GM21737 (cell line): Measurements from ENCODE around the gene ZNF423.
"Not testable (repeated sequence)": the region's sequence is repeated elsewhere in the genome, so short reads cannot be mapped to it uniquely, and the experiment has no call there.

Experiments
- ATAC-seq: cut with Tn5 transposase; IDR thresholded peaks from one replicate; pipeline ENCODE4 v1.9.1; 2021; ENCODE audit warnings: mild to moderate bottlenecking, moderate library complexity; ENCODE audit not compliant: unreplicated experiment

The ZNF423 gene

DNA sequence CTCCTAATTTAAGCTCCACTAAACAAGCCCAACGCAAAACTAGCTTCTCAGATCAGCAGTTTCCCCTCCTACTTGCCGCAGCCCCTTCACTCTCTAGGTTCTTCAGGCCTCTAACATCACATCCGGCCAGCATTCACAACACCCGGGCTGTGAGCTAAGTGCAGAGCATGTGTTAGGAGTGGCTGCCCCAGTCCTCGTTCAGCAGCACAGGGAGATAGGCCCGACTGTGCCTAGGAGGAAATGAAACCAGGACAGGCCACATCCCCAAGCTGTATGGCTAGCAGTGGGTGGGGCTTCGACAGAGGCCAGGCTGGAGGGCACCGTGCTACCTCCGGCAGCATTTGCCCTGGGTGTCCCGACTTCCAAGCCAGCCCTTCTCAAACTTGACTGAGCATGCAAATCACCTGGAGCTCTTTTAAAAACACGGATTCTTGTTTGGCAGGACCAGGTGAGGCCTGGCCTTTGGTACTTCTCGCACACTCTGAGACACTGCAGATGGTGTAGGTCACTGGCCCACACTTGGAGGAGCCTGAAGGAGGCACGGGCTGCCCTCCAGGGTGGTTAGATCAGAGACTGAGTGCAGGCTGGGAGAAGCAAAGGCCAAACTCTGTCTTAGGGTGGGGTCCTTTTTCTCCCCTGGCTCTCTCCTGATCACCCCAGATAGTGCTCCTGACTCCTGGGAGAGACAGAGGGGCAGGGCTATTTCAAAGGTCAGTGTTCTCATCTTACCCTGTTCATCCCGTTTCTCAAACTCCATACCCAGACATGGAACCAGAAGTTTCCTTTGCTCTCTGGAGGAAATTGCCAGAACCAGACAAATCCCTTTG is 280.4 kb downstream of the ZNF423 start:
- ATAC-seq, result peak; percentile 94

DNA sequence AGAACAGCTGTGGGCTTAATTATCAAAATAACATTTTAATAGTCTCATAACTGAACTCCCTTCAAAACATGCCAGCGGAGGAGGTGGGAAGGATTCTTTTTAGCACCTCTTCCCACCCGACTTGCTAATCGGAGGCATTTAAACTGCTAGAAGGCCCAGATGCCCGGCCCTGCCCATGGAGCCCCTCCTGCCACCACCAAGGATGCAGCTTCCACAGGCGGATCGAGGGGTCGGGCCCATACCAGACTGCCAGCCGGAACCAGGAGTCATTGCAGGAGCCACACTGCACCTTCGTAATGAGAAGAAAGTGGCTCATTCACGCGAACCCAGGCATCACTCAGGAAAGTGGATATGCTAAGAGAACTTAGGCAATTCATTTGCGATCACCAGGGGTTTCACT is 281.1 kb downstream of the ZNF423 start:
- ATAC-seq, result no peak

DNA sequence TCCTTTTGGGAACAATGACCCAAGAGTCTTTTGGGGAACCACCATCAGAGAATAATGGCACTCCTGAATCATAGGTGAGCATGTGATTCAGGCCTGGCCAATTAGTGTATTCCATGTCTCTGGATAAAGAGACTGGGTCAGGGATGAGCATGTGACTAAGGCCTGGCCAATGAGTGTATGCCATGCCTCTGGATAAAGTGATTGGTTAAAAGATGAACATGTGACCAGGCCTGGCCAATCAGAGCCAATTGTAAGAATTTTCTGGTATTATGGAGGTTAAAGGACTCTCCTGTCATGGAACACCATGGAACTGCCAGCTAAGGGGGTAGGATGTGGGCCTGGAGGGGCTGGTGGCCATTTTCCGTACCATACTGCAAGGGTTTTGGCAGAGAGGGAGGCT is 288.0 kb downstream of the ZNF423 start:
- ATAC-seq, result no peak

DNA sequence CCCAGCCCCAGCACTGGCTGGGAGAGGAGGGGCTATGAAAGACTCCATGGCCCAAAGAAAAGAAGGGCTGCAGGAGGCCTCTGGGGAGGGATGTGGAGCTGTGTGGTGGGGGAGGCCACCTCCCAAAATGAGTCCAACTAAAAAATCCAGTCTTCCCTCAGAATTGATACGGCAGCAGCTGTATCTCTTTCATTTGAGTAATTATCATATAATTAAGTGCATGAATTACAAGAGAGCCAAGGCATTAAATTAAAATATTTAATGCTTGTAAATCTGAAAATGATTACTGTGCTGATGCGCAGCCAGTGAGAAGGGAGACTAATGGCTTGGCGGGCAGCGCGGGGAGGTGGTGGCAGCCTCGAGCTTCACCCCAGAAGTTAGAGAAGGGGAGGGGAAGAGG is 289.5 kb downstream of the ZNF423 start:
- no peak for ATAC-seq

DNA sequence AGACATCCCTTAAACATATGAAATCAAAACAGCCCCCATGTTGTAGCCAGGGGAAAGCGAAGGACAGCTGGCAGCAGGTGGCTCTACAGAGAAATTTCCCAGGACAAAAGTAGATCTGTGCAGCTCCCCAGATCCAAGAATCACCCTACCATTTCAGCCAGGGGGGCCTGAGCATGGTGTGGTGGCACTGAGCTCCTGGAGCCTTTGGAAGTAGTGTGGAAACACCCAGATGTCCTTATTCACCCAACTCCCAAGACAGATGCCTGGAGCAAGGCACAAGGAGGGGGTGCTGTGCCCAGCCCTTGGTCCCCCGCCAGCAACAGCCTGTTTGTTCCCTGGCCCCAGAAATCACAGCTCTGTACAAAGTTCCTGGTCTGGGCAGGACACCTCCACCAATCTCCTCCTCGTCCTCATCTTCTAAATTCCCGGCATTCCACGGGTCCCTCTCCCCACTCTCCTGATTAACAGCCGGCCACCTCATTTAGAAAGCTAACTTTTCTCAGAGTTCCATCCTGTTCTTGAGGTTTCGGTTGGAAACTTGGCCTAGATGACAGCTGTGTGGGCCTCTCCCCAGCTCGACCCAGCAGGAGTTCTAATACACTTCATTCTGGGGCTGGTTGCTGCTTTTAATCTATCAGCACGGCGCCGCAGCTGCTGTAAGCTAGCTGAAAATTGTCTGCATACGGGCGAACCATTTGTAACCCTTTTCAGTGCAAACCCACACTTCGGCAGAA is 291.2 kb downstream of the ZNF423 start:
- ATAC-seq, result no peak

DNA sequence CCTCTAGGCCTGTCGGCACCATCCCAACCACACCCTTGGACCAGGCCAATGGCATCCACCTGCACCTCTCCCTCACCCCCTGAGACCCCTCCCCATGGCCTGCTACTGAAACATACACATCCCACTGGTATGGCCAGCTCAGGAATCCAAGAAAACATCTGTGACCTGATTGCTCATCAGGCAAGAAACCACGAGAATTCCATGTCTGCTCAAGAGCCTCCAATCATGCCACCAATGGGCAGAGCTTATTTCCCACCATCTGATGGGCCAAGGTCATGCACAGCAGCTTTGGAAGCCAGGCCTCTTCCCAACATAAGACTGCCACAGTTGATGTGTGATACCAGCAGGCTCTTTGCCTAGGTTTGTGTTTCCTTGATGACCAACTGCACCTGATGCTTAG is 292.2 kb downstream of the ZNF423 start:
- ATAC-seq, result no peak

DNA sequence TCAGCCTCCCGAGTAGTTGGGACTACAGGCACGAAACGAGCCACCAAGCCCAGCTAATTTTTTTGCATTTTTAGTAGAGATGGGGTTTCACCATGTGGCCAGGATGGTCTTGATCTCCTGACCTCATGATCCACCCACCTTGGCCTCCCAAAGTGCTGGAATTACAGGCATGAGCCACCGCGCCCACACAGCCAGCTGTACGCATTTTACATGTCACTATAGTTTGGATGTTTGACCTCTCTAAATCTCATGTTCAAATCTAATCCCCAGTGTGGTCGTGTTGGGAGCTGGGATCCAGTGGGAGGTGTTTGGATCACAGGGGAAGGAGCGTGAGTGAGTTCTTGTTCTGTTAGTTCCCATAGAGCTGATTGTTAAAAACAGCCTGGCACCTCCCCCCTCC is 293.0 kb downstream of the ZNF423 start:
- ATAC-seq, result not testable (repeated sequence)

DNA sequence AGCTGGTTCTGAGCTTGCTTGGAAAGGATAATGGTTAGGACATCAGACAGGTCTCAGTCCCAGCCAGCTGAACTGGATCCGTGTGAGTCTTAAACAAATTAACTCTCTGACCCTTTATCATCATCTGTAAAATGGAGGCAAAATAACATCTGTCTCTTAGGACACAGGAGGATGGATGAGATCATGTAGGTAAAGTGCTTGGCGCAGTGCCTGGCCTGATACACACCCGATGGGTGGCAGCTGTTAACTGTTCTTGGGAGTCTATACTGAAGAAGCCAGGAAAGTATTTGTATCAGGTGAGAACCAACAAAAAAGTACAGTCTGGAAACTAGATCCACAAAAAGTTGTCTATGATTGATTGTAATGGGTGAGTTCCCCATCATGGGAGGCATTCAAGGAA is 293.7 kb downstream of the ZNF423 start:
- no peak for ATAC-seq

DNA sequence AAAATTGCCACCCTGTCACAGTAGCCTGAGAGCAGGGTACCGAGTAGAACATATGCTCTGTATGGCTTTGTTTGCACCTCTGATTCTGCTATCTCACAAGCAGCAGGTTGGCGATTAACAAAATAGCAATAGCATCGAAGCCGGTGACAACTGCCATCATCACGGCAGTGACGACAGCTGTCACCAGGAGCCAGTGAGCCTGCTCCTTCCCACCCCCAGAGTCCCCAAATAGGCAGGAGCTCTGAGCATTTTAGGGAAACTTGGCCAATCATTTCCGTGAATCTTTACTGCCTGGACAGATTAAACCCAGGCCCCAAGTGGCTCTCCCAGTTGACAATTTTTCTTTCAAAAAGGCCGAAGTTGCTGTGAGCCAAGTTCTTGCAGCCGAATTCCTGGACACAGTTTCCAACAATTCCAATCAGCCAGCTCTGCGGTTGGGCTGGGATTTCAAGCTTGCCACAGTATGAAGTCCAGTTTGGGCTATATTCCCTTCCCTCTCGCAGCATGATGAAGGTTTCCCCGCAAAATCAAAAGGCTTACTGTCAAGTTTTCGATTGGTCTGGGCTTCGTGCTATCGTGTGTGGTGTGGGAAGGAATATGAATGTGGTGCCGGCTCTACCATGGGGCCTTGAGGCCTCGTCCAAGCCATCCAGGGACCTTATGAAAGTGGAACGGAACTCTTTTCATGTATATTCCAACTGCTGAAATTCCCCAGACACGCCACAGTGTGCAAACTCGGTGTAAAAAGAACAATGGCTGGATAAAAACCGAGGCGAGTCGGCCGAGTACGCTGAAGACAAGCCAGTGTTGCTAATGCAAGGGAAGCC is 295.7 kb downstream of the ZNF423 start:
- ATAC-seq, result no peak

DNA sequence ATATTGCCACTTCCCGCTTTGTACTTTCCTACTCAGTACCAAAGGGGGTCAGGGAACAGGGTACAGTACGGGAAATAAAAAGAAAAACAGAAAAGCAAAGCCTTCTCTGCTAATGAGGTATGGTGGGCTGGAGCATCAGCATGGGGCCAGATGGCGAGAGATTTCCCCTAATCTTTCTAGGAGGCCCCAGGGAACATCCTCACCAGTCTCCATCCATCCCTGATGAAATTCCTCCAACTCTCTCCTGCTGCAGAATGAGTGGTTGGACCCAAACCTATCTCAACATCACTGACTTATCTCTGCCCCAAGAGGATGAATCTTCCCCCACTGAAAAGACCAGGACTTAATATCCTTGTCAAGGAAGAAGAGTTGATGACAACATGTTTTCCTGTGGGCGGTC is 296.7 kb downstream of the ZNF423 start:
- ATAC-seq, result no peak

DNA sequence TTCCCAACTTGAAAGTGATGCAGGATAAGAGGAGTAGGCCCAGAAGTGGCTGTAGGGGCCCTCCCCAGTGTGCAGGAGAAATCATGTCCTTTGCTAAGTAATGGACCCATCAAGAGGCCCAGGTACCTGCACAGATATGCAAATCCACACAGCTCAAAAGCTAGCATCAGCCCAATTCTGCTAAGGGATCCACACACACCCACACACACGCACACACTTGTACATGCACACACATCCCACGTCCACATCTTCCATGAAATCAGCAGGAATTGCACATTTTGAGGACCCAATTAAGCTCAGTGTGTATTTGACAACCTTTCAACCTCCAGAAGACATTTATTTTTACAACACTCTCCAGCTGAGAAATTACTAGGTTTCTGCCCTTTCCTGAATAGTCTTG is 297.5 kb downstream of the ZNF423 start:
- no peak for ATAC-seq

DNA sequence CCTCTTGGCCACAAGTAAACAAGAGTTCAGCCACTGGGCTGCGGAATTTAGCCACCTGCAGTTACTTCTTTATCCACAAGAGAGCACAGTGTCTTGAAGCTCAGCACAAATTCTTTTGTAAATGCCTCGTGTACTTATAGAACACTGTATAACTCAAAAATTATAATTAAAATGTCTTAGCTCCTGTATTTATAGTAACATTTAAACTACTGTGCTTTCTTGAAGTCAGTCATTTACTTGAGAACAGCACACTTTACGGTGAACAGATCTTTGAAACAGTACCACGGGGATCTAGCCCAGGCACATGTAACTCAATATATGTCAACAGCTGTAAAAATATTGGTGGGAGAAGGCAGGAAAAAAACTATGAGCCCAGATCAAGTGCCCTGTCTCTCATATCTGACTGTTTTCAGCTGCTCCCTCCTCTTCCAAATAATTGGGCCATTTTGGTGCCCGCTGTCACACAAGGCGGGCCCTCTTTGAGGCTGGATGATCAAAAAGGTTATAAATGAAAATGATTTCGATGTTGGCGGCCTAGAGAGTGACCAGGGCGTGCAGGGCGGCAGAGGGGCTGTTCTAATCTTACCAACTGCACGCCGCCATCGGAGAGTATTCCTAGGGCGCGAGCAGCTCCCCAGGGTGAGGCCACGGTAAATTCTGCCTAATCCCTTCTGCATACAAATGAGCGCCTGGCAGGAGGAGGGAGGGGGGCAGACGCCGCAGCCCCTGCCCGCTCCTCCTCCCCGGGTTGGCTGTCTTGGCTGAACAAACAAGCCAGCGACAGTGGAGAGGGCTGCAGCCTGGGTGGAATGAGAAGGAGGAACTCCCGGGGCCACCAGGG is 299.1 kb downstream of the ZNF423 start:
- no peak for ATAC-seq

DNA sequence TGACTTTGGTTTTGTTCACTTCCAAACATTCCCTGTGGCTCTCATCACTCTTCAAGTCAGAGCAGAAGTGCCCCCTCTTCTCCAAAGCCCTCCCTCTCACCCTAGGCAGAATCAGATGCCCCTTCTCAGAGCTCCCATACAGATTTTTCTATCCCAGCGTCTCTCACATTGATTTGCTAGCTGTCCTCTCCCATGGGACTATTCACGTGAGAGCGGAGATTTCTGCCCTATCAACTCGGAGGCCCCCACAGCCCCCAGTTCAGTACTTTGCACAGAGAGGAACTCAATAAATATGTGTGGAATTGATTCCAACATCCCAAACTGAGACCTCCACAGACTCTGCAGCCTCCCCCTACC is 299.7 kb downstream of the ZNF423 start:
- no peak for ATAC-seq

DNA sequence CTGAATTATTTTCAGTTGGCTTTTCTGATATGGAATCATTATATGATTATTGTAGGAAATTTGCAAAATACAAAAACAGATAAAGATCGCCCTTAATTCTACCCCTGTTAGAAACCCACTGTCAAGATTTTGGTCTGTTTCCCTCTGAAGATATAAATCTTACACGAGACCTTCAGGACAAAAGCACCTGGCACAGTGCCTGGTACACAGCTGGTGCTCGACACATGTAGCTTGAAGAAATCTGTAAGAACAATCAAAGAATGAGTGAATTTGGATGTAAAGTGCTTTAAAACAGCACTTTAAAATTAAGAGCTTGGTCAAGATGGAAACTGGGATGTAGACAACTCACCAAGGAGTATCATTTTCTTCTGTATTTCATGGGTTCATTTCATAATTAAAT is 301.2 kb downstream of the ZNF423 start:
- no peak for ATAC-seq

DNA sequence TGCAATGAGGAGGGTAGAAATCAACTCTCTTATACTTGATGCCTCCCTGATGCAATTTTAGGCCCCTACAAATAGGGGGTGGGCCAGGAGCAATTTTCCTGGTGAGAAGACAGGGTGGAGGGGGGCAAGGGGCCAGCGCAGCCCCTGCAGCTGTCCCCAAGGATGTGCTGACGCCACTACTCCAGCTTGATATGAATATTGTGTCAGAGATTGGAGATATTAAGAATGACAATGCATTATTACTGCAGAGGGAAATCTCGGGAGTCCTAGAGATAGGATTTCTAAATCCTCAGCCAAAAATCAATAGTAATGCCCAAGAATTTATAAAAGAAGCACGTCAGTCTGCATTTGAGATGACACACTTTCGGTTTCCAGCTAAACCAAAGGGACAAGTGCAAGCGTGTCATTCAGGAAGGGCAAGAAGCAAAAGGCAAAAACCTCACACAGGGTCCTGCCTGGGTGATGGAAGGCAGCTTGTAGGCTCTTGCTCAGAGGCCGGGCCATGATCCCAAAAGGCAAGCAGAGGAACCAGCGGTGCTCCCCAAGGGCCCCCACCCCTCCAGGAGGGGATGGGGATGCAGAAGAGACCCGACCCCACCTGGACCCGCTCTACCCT is 303.5 kb downstream of the ZNF423 start:
- no peak for ATAC-seq

DNA sequence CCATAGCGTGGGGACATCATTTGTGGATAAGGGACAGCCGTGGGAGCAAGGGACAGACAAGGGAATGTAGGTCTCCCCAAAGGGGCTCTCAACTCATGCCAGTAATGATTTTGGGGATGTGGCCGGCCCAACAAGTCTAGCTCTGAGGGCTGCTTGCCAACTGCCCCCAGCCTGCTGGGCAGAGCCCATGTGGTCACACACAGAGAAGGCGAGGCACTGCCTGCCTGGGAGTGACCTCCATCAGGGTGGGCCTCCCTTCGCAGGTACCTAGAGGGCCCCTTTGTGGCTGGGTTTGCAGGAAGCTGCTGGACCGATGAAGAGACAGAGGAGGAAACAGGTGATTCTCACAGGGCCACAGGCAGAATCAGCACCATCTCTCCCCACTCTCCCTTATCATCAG is 305.2 kb downstream of the ZNF423 start:
- ATAC-seq, result no peak

DNA sequence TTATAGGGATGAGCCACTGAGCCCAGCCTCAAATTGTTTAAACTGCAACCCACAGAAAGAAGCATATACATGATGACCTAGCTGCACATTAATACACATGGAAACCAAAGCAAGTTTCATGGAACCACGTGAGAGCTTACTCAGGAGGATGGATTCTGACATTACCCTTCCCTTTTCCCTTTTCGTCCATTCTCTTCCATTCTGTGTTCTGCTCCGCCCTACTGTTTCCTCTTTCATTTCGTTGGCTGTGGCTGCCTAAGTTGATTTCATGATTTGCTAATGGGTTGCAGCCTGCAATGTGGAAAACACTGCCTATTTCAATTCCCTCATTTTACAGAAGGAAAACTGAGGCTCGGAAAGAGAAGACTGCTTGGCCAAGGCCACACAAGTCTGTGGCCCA is 305.8 kb downstream of the ZNF423 start:
- no peak for ATAC-seq

DNA sequence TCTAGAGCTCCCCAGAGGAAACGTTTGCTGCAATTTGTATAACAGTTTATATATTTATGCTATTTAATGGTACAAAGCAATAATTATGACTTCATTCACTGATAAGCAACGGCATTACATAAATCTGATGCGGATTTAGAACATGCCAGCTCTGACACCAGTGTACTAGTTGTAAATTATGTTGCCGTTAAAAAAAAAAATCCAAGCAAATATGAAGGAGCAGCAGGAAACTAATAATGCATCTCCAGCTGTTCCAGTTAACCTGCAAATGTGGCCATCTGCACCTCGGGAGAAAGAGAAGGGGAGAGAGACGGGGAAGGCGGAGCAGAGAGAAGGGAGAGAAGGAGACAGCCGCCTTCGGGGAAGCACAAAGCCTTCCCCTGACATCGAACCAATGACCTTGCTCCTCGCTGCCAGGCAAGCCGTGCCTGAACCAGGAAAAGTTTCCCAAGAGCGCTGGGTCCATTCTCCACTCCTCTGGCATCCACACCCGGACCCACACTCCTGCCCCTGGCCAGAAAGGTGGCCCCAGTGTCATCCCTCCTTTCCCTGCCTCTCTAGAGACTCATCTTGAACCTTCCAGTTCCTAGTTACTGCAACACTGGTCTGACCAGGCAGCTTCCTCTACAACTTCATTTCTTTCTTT is 307.5 kb downstream of the ZNF423 start:
- no peak for ATAC-seq

DNA sequence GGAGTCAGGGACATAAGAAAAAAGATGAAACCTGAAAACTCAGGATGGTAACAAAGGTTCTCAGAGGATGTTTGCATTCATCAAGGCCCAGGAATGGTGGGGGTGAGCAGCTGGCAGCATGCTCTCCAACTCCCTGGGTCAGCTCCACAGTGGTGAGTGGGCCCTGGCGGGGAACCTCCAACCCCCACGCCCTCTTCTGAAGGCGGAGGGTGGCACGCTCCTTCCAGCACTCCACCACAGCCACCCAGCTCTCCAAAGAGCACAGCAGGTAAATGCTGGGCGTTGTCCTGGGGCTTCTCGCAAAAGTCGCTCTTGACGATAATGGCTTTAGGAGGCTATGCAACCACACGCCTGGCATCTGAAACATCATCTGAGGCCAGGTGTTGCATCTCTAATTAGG is 308.5 kb downstream of the ZNF423 start:
- ATAC-seq, result no peak

DNA sequence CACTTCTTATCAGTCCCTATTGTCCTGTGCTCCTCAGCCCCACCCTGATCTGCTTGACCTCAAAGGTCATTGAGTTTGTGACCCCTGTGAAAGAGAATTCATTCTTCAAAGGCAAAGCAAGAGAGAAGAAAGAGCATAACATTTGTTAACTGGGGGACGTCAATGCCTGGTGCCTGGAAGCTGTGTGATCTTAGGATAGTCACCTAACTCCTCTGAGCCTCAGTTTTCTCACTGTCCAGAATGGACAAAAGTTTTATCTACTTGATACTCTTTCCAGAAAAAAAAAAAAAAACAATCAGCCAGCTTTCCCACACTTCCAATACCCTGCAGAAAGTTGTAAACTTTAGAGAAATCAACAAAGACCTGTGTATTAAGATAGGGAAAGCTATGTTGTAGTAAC is 309.2 kb downstream of the ZNF423 start:
- no peak for ATAC-seq
